ENCODE data around the gene IKZF2.

DNA sequence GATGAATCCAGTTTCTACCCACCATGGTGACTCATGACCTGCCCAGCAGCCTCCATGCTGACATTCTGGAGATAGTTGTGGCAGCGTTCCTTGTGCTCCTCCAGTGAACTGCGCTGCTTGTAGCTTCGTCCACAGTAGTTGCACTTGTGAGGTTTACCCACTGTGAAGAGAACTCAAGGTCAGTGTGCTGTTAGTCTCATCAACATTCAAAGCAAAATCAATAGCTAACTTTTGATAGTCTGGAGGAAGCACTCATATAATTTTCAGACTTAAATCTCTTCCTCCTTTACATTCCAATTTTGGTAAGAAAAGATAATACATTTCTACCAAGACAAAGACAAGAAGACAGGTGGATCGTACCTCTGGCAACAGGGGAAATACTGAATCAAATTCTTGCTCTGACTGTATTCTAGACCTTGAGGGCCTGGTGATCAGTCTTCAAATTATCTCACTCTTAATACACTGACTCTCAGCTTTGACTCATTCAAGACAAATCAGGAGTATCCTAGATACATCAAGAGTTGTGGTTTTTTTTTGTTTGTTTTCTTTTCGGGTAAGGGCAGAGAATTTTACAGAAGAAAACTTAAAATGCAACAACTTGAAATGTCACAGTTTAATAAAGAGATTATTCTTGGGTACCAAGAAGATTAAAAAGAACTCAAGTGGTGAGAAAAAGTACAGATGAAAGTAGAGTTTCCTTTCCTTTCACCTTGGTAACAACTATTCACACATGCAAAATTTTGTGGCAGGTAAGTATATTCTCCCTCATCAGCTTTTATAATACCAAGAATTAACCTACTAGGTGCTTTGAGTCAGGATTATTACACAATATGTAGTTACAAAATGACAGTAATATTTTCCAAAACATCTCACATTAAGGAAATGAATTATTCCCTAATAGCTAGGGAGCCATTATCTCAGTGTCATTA, 129.2 kb downstream of the IKZF2 start:
- TF ChIP-seq, protein P1, sequence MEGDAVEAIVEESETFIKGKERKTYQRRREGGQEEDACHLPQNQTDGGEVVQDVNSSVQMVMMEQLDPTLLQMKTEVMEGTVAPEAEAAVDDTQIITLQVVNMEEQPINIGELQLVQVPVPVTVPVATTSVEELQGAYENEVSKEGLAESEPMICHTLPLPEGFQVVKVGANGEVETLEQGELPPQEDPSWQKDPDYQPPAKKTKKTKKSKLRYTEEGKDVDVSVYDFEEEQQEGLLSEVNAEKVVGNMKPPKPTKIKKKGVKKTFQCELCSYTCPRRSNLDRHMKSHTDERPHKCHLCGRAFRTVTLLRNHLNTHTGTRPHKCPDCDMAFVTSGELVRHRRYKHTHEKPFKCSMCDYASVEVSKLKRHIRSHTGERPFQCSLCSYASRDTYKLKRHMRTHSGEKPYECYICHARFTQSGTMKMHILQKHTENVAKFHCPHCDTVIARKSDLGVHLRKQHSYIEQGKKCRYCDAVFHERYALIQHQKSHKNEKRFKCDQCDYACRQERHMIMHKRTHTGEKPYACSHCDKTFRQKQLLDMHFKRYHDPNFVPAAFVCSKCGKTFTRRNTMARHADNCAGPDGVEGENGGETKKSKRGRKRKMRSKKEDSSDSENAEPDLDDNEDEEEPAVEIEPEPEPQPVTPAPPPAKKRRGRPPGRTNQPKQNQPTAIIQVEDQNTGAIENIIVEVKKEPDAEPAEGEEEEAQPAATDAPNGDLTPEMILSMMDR (IDR thresholded peaks at IDR 0.05) = no peak
- TF ChIP-seq POLR2A (IDR thresholded peaks at IDR 0.05) = no peak

Data from heart left ventricle (tissue), 13 donors.